HG02763 (cell line): Measurements from ENCODE around the gene SETD1B.

Experiments used
- ATAC-seq: cut with Tn5 transposase; IDR thresholded peaks from one replicate; pipeline ENCODE4 v1.9.1; 2021; ENCODE audit warnings: mild to moderate bottlenecking, moderate library complexity; ENCODE audit not compliant: unreplicated experiment

Gene SETD1B

DNA sequence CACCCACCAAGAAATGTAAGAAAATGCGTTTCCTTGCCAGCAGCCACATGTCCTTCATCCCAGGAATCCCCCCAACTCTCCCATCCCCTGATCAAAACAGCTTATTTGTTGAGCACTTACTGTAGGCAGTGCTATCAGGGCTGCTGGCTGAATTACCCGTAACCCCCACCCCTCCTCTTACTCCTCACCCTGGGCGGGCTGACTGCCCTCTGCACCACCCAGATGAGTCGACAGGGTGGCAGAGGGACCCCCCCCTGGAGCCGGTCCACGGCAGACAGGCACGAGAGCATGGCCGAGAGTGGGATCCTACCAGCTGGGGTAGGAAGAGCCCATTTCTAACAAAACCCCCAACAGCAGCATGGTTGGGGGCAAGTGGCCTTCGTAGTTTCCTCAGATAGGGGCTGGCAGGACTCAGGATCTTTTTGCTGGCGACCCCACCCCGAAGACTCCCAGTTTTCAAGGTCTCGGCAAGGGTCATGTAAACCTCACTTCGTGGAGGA lies 9.2 kb upstream of the SETD1B start:
- ATAC-seq = no peak

DNA sequence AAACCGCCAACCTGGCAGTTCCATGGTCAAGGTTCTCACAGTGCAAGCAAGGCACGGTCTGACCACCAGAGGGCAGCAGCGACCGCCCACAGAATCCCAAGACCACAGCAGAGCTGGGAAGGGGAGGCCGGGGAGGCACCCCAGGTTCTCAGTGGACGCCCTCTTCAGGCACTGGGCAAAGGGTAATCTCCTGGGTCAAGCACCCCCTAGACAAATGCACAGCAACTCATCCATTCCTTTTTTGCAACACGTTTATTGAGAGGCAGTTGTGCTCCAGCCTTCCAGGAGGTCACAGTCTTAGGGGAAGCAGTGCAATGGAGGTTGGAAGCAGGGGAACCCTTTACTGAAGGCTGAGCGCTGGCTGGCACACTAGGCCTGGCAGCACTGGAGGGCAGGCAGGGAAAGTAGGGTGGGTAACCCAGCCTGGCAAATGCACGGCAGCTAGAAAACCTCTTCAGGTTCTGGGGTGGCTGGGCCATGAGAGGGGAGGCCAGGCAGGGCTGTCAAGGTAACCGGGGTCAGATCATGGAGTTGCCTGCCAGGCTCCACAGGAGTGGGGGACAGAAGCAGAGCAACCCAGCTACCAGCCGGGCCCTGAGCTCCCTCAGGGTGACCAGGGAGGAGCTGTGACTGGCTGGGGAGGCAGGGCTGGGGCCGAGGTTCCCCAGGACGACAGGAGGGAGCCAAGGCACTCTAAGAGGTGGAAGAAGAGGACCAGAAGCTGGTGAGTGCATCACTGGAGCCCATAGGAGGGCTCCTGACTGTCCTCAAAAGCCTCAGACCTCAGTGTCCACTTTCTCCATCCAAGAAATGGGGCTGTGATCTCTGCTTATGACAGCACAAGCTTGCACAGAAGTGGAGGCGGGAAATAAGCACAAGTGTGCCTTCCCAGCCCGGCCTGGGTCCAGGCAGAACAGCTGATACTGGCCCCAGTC lies 8.5 kb upstream of the SETD1B start:
- ATAC-seq = no peak

DNA sequence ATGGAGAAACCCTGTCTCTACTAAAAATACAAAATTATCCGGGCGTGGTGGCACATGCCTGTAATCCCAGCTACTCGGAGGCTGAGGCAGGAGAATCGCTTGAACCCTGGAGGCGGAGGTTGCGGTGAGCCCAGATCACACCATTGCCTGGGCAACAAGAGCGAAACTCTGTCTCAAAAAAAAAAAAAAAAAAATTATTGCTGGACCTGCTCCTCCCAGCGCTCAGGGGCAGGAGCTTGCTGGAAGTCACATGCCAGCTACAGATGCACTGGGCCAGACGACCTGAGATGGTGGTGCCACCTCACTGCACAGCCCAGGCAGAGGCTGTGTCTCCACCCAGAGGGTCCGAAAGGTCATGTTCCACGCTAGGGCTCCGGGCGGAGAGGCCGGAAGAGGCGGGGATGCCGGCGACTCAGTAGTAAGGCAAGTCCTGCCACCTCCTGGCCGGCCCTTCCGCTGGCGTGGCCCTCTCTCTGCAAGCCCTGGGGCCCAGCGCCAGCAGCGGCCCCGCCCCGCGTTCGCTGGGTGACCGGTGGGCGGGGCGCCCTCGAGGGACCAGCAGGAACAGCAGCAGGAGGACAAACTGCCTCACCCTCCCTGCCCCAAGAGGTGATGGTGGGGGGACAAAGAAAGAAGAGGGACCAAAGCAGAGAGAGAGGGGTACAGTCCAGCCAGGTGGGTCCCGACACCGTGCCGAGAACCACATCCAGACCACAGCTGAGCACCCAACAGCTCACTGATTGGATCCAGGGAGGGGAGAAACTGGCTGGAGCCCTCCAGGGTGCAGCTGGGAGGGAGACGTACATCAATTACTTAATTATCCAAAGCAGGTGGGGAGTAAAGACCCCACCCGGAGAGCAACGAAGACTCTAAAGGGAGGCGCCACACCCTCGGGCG lies 6.7 kb upstream of the SETD1B start:
- ATAC-seq = no peak

DNA sequence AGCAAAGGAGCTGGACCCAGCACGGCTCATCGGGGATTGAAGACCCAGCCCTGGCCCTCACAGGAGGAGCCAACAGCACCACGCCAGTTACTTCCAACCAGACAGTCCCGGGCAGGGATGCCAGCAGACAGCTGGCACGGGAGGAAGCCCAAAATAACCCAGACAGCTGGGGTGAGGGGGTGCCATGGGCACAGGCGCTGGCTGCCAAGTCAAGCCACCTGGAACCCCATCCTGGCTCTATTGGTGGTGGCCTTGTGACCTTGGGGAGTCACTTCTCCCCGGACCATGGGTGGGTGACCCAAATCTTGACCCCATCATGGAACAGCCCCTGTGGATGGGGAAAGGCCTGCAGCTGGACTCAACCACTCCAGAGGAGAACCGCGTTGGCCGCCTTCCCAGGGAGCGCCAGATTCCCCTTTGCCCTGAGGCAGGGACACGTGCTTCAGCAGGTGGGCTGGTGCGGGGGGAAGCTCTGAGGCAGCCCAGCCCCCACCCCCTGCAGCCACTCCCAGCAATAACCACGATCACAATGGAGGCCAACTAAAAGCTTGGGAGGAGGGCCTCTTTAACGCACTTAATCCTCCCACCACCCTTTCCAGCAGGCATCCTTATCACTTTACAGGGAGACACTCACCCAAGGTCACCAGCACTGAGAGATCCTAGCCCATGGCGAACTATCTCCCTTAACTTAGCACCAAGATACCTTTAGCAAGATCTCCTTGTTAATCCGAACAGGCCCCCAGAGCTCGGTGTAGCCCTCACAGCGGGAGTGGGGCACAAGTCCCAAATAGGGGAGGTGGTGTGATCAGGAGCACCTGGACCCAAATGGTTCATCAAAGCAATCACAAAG lies 5.6 kb upstream of the SETD1B start:
- no peak for ATAC-seq

DNA sequence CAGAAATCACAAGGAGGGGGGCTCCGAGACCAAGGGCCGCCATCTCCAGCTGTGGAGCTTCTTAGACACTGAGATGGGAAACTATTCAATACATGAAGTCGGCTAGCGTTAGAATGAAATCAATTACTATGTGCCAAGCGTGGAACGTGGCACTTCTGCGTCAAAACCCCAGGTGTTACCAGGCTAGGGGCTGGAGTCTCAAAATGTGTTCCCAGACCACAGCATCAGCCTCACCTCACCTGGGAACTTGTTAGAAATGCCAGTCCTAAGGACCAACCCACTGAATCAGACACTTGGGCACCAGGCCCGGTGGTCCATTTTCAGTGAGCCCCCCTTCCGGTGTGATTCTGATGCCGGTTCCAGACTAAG lies 5.0 kb upstream of the SETD1B start:
- no peak for ATAC-seq

DNA sequence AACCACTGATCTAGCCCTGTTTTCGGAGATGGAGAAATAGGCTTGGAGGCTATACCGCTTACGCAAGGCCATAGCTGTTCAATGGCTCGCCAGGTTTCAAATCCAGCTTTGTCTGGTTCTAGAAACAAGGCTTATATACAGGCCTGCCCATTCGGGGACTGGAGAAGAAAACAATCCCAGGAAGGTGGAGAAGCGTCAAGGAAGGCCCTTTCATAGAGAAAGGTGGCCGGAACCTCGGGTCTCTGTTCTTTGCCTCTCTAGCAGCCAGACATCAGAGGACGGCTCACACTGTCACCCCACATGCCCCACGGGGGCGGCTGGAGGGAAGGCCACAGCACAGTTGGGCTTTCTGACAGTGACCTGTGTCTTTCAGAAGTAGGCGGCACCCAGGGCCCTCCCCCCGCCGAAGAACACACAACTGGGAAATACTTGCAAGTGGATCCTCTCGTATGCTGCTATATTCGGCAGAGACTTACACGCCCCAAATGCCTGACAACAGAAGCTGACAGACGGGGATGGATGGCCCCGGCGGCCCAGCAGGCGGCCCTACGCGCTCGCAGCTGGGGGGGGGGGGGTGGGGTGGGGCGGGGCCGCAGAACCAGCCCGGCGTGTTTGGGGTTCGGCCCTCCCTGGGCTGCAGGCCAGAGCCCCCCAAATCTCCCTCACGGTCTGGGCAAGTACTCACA lies 4.5 kb upstream of the SETD1B start:
- no peak for ATAC-seq

GRCh38 chr12:121799842-121800693 lies 3.7 kb upstream of the SETD1B start:
- ATAC-seq = no peak

GRCh38 chr12:121800694-121801594 lies 2.9 kb upstream of the SETD1B start:
- ATAC-seq = no peak

- ATAC-seq = no peak
Measured at GRCh38 chr12:121801595-121802484, 2.0 kb upstream of the SETD1B start.

GRCh38 chr12:121802485-121802842 lies 1.3 kb upstream of the SETD1B start:
- no peak for ATAC-seq

- ATAC-seq = peak; percentile 34
Measured at GRCh38 chr12:121802843-121803698, 738 bp upstream of the SETD1B start.

- ATAC-seq = no peak
Measured at GRCh38 chr12:121804417-121805111, 755 bp downstream of the SETD1B start.

DNA sequence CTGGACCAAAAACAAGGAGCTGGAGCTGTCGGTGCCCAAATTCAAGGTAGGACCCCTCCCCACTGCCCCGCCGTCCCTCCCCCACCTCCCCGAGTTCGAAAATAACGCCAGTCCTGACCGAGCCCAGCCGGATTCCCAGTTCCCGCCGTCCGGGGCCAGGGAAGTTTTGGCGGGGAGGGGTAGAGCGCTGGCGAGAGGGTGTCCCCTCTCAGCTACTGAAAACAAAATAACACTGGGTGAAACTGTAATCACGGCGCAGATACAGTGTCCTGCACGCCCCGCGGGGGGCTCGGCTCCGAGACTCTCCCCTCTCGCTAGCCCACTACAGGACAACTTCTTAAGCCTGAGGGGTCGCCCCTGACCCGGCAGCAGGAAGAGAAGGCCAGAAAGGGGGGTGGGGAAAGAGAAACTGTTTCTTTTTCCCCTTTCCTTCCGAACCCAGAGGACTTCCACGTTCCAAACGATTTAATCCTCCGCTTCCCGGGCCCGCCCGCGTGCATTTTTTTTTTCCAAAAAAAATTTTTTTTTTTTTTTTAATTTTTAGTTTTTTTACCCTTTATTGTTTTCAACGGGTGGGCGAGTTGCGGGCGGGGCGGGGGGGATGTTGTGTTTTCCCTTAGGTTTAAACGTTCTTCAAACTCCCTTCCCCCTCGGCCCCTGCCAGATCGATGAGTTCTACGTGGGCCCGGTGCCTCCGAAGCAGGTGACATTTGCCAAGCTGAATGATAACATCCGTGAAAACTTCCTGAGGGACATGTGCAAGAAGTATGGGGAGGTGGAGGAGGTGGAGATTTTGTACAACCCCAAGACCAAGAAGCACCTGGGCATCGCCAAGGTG lies 1.6 kb downstream of the SETD1B start:
- no peak for ATAC-seq

GRCh38 chr12:121806009-121806545 lies 2.3 kb downstream of the SETD1B start:
- no peak for ATAC-seq
